Measurements from ENCODE around the gene GOT1.

GOT1 gene

GRCh38 chr10:99360934-99361333, 69.5 kb downstream of the GOT1 start:
- no peak for DNase-seq

- DNase-seq: no peak
These were observed 72.3 kb downstream of the GOT1 start for GRCh38 chr10:99358101-99358500.

GRCh38 chr10:99357691-99358090, 72.7 kb downstream of the GOT1 start:
- DNase-seq: no peak

GRCh38 chr10:99353182-99353581, 77.2 kb downstream of the GOT1 start:
- no peak for DNase-seq

GRCh38 chr10:99347672-99348071, 82.8 kb downstream of the GOT1 start:
- DNase-seq: no peak
